ENCODE results near the gene WDR17. TPM values are rescaled to one million over a fixed set of nuclear protein-coding genes. Genes with fewer than 3 reads are reported as not detected.

WDR17 gene
- total and polyA plus RNA-seq, 8 donors, result 0.68 to 3.0 (median 2.2) TPM

DNA sequence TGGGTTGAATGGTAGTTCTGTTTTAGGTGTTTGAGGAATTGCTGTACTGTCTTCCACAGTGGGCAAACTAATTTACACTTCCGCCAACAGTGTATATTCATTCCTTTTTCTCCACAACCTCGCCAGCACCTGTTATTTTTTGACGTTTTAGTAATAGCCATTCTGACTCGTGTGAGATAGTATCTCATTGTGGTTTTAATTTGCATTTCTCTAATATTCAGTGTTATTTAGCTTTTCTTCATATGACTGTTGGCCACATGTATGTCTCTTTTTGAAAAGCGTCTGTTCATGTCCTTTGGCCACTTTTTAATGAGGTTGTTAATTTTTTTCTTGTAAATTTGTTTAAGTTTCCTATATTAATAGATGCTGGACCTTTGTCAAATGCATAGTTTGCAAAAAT lies 26.9 kb upstream of the WDR17 start:
- 87 to 90% methylated on average over 5 of the region's 5 CpGs for WGBS, 2 donors
- no peaks in the 10 kb centered on the region for H3K36me3 ChIP-seq
- TF ChIP-seq, protein P1, sequence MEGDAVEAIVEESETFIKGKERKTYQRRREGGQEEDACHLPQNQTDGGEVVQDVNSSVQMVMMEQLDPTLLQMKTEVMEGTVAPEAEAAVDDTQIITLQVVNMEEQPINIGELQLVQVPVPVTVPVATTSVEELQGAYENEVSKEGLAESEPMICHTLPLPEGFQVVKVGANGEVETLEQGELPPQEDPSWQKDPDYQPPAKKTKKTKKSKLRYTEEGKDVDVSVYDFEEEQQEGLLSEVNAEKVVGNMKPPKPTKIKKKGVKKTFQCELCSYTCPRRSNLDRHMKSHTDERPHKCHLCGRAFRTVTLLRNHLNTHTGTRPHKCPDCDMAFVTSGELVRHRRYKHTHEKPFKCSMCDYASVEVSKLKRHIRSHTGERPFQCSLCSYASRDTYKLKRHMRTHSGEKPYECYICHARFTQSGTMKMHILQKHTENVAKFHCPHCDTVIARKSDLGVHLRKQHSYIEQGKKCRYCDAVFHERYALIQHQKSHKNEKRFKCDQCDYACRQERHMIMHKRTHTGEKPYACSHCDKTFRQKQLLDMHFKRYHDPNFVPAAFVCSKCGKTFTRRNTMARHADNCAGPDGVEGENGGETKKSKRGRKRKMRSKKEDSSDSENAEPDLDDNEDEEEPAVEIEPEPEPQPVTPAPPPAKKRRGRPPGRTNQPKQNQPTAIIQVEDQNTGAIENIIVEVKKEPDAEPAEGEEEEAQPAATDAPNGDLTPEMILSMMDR (IDR thresholded peaks at IDR 0.05), result no peak
- ATAC-seq, result no peak
- DNase-seq, result no peak
- H3K4me3 ChIP-seq, result no peak overlapping the region
- intact Hi-C loops (cut with DNase I), result loop anchor here in 1 of 3 donors (10.0 kb wide), 1 partner anchor 306 kb away; no protein-coding TSS in a partner anchor
- H3K27ac ChIP-seq, result no peak overlapping the region
- H3K9me3 ChIP-seq, result no peaks in the 10 kb centered on the region
- no peak for FAIRE-seq
- no peaks in the 10 kb centered on the region for H3K4me1 ChIP-seq
- H3K27me3 ChIP-seq, result no peaks in the 10 kb centered on the region

DNA sequence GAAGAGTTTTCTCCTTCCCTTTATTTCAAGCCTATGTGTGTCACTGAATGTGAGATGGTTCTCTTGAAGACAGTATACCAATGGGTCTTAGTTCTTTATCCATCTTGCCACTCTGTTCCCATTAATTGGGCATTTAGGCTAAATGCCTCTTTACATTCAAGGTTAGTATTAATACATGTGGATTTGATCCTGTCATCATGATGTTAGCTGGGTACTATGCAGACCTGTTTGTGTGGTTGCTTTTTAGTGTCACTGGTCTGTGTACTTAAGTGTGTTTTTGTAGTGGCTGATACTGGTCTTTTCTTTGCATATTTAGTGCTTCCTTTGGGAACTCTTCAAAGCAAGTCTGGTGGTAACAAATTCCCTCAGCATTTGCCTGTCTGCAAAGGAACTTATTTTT lies 23.4 kb upstream of the WDR17 start:
- DNase-seq, result no peak
- H3K27ac ChIP-seq, result no peak overlapping the region
- FAIRE-seq, result no peak
- H3K9me3 ChIP-seq, result no peaks in the 10 kb centered on the region
- no peak for ATAC-seq
- H3K4me3 ChIP-seq, result no peak overlapping the region
- H3K36me3 ChIP-seq, result no peaks in the 10 kb centered on the region
- intact Hi-C loops (cut with DNase I), result no loop called here
- TF ChIP-seq, protein P1 (IDR thresholded peaks at IDR 0.05), result no peak
- H3K27me3 ChIP-seq, result no peaks in the 10 kb centered on the region
- no peaks in the 10 kb centered on the region for H3K4me1 ChIP-seq

DNA sequence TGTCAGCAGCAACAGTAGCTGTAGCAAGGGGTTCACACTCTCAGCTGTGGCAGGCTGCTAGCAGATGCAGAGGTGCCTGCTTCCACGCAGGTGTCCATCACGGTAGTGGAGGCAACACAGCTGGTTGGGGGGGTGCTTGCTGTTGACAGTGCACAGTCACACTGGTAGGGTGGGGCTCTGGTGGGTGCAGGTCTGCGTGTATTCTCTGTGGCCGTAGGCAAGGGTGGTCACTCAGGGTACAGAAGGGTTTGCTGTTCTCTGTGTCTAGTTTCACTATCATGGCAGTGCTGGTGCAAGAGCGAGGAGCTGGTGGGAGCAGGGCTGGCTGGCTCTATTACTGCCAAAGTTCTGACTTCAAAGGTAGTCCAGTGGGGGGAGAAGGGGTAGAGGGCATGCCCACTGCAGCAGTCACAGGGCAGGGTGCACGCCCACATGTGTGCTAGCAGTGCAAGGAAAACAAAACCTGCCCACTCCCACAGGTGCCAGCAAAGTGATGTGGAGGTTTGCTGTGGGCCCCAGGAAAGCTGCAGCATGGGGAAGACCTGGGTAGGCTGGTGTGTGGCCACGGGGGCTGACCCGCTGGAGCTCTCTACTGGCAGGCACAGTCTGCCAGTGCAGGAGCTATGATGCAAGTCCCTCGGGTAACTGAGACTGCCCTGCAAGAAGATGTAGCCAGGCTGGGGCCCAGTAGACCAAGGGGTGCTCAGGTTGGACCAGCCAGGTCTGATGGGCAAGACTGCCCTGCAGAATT lies 21.6 kb upstream of the WDR17 start:
- H3K4me1 ChIP-seq, result no peaks in the 10 kb centered on the region
- no peaks in the 10 kb centered on the region for H3K9me3 ChIP-seq
- 53 to 61% methylated on average over 9 of the region's 9 CpGs for WGBS, 2 donors
- intact Hi-C loops (cut with DNase I), result no loop called here
- TF ChIP-seq, protein P1 (IDR thresholded peaks at IDR 0.05), result no peak
- FAIRE-seq (no peak), ATAC-seq (peak in 1 of 4 donors; percentile 23), DNase-seq (peak in 1 of 6 donors; percentile 31)
- no peak overlapping the region for H3K4me3 ChIP-seq
- H3K27me3 ChIP-seq, result no peaks in the 10 kb centered on the region
- no peak overlapping the region for H3K27ac ChIP-seq
- no peaks in the 10 kb centered on the region for H3K36me3 ChIP-seq

DNA sequence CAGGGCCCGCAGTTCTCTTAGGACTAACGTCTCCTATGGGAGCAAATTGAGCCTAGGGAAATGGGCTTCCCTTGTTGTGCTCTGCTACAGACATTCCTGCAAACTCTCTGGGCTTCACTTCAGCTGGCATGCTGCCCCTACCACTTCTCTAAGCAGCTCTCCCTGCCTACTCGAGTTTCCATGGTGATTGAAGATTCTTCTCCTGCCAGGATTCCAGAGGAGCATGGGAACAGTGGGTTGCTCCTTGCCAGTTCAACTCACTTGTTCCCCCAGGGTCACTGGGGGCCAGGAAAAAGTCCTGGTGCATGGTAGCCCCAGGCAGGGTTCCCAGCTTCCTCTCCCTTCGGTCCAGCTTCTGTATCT lies 21.1 kb upstream of the WDR17 start:
- Histone ChIP-seq H3K4me3 (no peak overlapping the region), H3K27me3 (no peaks in the 10 kb centered on the region), H3K27ac (no peak overlapping the region), H3K36me3 (no peaks in the 10 kb centered on the region), H3K9me3 (no peaks in the 10 kb centered on the region), H3K4me1 (no peaks in the 10 kb centered on the region)
- intact Hi-C loops (cut with DNase I), result no loop called here
- TF ChIP-seq, protein P1 (IDR thresholded peaks at IDR 0.05), result no peak
- ATAC-seq (no peak), FAIRE-seq (no peak), DNase-seq (no peak)
- 48 to 63% methylated on average over 4 of the region's 4 CpGs for WGBS, 2 donors

DNA sequence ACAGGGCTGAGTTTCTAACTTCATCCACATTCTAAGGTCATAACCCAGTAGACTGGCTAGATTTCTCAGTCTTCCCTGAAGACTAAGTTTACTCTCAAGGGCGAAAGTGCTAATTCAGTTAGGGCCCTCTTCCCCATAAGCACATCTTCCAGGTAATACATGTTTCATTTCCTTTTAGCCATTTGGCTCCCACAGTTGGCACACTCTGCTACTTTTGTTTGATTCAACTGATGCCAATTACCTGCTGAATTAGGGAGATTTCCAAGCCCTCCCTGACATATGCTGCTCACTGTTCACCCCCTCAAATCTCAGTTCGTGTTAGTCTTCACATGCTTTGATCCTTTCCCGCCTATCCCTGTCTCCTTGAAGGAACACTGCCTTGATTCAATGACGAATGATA lies 17.0 kb upstream of the WDR17 start:
- Histone ChIP-seq H3K27me3 (no peaks in the 10 kb centered on the region), H3K36me3 (no peaks in the 10 kb centered on the region), H3K27ac (no peak overlapping the region), H3K9me3 (no peaks in the 10 kb centered on the region), H3K4me3 (no peak overlapping the region), H3K4me1 (no peaks in the 10 kb centered on the region)
- intact Hi-C loops (cut with DNase I), result no loop called here
- TF ChIP-seq, protein P1 (IDR thresholded peaks at IDR 0.05), result no peak
- ATAC-seq, result no peak
- DNase-seq, result no peak
- WGBS, 2 donors, result 52 to 57% methylated on average over 4 of the region's 4 CpGs
- FAIRE-seq, result no peak

Measured in pancreas (tissue), 10 donors.